HG02884 (cell line): ENCODE measurements around the gene USP16.

Experiments
- ATAC-seq: cut with Tn5 transposase; IDR thresholded peaks from one replicate; pipeline ENCODE4 v1.9.1; 2021; ENCODE audit warnings: mild to moderate bottlenecking, moderate library complexity; ENCODE audit not compliant: unreplicated experiment

The USP16 gene

GRCh38 chr21:29082046-29082815 lies 57.8 kb downstream of the USP16 start:
- no peak for ATAC-seq

GRCh38 chr21:29083306-29083705 lies 58.8 kb downstream of the USP16 start:
- no peak for ATAC-seq

GRCh38 chr21:29084372-29084771 lies 59.9 kb downstream of the USP16 start:
- no peak for ATAC-seq

GRCh38 chr21:29085106-29085752 lies 60.8 kb downstream of the USP16 start:
- ATAC-seq: no peak

GRCh38 chr21:29091033-29091432 lies 66.6 kb downstream of the USP16 start:
- ATAC-seq: no peak

GRCh38 chr21:29092102-29092959 lies 67.9 kb downstream of the USP16 start:
- no peak for ATAC-seq

- ATAC-seq: no peak
Observed at GRCh38 chr21:29096218-29097015, 71.9 kb downstream of the USP16 start.

- ATAC-seq: no peak
Observed at GRCh38 chr21:29098156-29098555, 73.7 kb downstream of the USP16 start.

- no peak for ATAC-seq
Observed at GRCh38 chr21:29102791-29103257, 78.4 kb downstream of the USP16 start.
